NCI-H1436 (cell line): ENCODE measurements around the gene KDM3A.

Experiments
- DNase-seq: peaks from one replicate; lab custom pipeline; 2025; lab: John Stamatoyannopoulos, UW

Gene KDM3A

DNA sequence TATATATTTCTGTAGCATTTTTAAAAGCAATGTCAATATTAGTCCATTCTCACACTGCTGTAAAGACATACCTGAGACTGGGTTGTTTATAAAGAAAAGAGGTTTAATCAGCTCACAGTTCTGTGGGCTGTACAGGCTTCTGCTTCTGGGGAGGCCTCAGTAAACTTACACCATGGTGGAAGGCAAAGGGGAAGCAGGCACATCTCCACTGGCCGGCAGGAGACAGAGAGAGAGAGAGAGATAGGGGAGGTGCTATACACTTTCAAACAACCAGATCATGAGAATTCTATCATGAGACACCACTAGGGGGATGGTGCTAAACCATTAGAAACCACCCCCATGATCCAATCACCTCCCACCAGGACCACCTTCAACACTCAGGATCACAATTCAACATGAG, 79.0 kb downstream of the KDM3A start:
- no peak for DNase-seq

DNA sequence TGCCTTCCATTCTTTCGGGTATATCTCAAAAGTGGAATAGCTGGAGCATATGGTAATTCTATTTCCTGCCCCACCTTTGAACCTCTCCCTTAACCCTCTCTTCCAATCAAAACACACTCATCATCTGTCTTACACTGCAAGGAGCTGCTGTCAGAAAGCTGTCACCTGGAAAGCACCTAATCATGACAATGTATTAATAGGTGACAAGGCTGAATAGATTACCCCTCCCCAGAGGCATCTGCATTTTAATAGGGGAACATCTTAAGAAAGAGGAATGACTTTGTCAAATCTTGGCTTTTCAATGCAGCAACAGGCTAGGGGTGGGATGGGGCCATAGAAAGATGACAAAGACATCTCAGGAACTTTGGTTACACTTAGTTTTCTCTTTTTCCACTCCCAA, 80.8 kb downstream of the KDM3A start:
- DNase-seq = no peak

DNA sequence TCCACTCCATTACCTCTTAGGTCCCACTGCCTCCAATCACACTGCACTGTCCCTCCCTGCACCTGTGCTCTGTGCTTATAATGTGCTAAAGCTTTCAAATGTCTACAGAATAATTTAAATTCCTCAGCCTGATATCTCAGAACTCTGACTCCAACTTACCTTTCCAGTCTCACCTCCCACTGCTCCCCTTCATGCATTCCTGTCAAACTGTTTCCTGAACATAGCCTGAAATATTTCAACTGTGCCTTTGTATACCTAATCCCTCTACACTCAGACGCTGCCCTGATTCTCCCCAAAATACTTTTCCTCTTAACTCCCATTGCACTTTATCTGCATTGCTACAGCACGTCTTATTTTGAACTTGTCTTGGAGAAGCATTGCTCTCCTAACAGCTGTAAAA, 81.5 kb downstream of the KDM3A start:
- DNase-seq = no peak

DNA sequence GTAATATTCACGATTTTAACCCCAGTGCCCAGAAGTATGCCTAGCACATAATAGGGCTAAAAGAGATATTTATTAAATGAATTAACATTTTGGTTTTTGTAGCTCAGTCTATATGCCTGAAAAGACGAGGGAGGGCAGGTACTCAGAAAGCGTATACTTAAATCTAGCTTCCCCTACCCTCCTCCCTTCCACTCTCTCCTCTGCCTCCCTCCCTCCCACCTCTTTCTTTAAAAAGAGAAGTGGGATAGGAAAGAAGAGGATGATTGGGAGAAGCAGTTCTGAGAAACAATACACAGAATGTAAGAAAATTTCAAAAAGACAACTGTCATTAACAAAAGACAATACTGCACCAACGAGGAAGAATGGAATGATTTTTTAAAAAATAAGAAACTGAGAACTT, 82.3 kb downstream of the KDM3A start:
- DNase-seq = no peak

DNA sequence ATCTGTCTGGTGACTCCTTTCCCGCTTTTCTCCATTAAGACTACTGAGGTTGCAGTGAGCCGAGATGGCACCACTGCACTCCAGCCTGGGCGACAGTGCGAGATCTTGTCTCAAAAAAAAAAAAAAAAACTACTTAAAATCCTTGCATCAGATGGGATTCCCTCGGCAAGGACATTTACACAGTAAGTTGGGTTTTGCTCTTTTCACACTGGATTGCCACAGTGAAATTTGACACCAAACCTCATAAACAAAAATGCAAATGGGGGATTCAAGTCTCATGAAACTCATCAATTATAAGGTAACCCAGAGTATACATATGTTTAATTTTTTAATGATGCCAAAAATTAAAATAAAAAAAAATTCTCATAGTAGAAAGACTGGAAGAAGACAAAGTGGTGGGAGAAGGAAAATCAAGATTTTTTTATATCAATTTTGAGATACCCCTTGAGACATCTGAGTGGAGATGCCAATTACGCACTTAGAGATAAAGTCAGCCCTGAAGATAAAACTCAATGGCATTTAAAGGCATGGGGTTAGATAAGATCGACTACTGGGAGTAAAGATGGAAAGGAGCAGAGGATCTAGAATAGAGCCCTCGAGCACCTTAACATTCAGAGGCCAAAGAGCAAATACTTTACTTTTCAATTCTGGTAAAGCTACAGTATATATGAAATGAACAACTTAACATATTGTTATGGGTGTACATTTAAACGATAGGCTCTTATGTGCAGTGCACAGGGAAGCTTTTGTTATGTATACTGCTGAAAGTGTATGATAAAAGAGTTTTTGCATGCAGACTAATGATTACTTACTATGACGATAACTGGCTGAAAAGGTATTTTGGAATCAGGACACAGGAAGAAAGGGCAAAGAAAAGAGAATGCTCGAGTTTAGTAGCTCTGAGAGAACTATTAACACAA, 84.5 kb downstream of the KDM3A start:
- no peak for DNase-seq

DNA sequence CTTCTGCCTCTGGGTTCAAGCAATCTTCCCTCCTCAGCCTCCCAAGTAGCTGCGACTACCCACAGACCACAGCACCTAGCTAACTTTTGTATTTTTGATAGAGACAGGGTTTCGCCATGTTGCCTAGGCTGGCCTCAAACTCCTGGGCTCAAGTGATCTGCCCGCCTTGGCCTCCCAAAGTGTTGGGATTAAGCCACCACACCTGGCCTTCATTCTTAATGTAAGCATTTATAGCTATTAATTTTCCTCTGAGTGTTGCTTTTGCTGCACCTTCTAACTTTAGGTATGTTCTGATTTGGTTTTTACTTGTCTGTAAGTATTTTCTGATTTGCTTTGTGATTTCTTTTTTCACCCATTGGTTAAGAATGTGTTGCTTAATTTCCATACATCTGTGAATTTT, 92.4 kb downstream of the KDM3A start:
- no peak for DNase-seq

DNA sequence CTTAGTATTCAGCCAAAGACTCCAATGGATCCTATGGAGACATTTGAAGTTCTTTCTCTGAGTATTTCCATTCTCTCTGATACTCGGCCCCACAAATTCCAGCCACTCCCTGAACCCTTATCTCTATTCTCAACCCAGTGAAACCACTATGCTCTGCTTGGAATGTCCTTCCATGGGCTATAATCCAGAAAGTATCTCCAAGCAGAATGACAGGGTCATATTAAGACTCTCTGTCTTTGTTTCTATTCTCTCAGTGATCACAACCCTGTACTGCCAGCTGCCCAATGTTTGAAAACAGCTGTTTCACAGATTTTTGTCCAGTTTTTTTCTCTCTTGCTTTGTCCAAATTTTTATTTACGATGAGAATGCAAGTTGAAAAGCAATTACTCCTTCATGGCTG, 100.2 kb downstream of the KDM3A start:
- no peak for DNase-seq
